IMR-90 (cell line): ENCODE data around the gene AKAP7. TPM values are rescaled to one million over a fixed set of nuclear protein-coding genes. Genes with fewer than 3 reads are reported as not detected.

Source experiments
- ATAC-seq: fragments of 200-7000 bp; cut with Tn5 transposase; 2 replicates; pipeline ENCODE4 v1.9.1; 2020; ENCODE audit warnings: low read depth, mild to moderate bottlenecking, moderate library complexity
- BruUV-seq: library from RNA; stranded (reverse); fragments of 400-500 nt; replicated peaks from 2 replicates; lab custom pipeline; 2021; lab: Mats Ljungman, UMichigan
- CTCF ChIA-PET: fragments of 300-600 bp; formaldehyde crosslinking; extraction: SDS; loops from one replicate; lab custom pipeline; 2021; ENCODE audit warnings: antibody characterized with exemption; lab: Yijun Ruan, JAX
- POLR2A ChIA-PET: fragments of 300-600 bp; sonication (Branson Sonifier 250); formaldehyde crosslinking; loops from one replicate; lab custom pipeline; 2022; ENCODE audit warnings: antibody characterized with exemption; ENCODE audit not compliant: unreplicated experiment; lab: Charles Lee
- DNase-seq: peaks from one replicate; pipeline ENCODE4 v3.0.0; 2013
- H2AFZ ChIP-seq: replicated peaks from 2 replicates; pipeline ENCODE3; 2013; ENCODE audit warnings: low read length, mild to moderate bottlenecking; ENCODE audit not compliant: poor library complexity
- H2AK5ac ChIP-seq: 2 replicates; pipeline ENCODE4 v1.6.1; 2013; ENCODE audit warnings: low read depth, low read length, inconsistent platforms
- H2AK9ac ChIP-seq: replicated peaks from 2 replicates; pipeline ENCODE3; 2013; ENCODE audit warnings: mild to moderate bottlenecking, low read depth, low read length, moderate library complexity; ENCODE audit not compliant: poor library complexity
- H2BK120ac ChIP-seq: 2 replicates; pipeline ENCODE4 v1.6.1; 2013; ENCODE audit warnings: low read depth, low read length, inconsistent platforms
- H2BK15ac ChIP-seq: 3 replicates; pipeline ENCODE4 v1.6.1; 2013; ENCODE audit warnings: low read depth, low read length, inconsistent platforms
- H2BK20ac ChIP-seq: 2 replicates; pipeline ENCODE4 v1.6.1; 2013; ENCODE audit warnings: low read depth, mild to moderate bottlenecking, inconsistent platforms, low read length, moderate library complexity
- H2BK5ac ChIP-seq: 2 replicates; pipeline ENCODE4 v1.6.1; 2013; ENCODE audit warnings: mild to moderate bottlenecking, low read depth, low read length, inconsistent platforms; ENCODE audit not compliant: poor library complexity, severe bottlenecking
- H3K14ac ChIP-seq: replicated peaks from 2 replicates; pipeline ENCODE4 v1.6.1; 2013; ENCODE audit warnings: low read depth, low read length, inconsistent platforms
- H3K18ac ChIP-seq: 2 replicates; pipeline ENCODE4 v1.6.1; 2013; ENCODE audit warnings: low read depth, low read length, control low read depth
- H3K23ac ChIP-seq: 2 replicates; pipeline ENCODE4 v1.6.1; 2013; ENCODE audit warnings: low read depth, low read length, inconsistent platforms
- H3K27ac ChIP-seq: 2 replicates; pipeline ENCODE4 v1.5.1; 2013; ENCODE audit warnings: mild to moderate bottlenecking, control low read depth, low read length; ENCODE audit not compliant: insufficient read depth
- H3K27me3 ChIP-seq: 2 replicates; pipeline ENCODE4 v1.6.1; 2013; ENCODE audit warnings: low read length; ENCODE audit not compliant: control insufficient read depth, insufficient read depth
- H3K36me3 ChIP-seq: 2 replicates; pipeline ENCODE4 v1.6.1; 2013; ENCODE audit warnings: low read length, mixed read lengths; ENCODE audit not compliant: control insufficient read depth, insufficient read depth
- H3K4ac ChIP-seq: 2 replicates; pipeline ENCODE4 v1.6.1; 2013; ENCODE audit warnings: low read depth, low read length, inconsistent platforms
- H3K4me1 ChIP-seq: 2 replicates; pipeline ENCODE4 v1.6.1; 2013; ENCODE audit warnings: low read length, mixed read lengths; ENCODE audit not compliant: control insufficient read depth, insufficient read depth
- H3K4me2 ChIP-seq: 2 replicates; pipeline ENCODE4 v1.6.1; 2013; ENCODE audit warnings: low read depth, mild to moderate bottlenecking, control low read depth, low read length, moderate library complexity
- H3K4me3 ChIP-seq: 2 replicates; pipeline ENCODE4 v1.5.1; 2013; ENCODE audit warnings: low read depth, mild to moderate bottlenecking, control low read depth, low read length, moderate library complexity; ENCODE audit not compliant: insufficient read depth
- H3K56ac ChIP-seq: 2 replicates; pipeline ENCODE4 v1.6.1; 2013; ENCODE audit warnings: low read length, inconsistent platforms; ENCODE audit not compliant: insufficient read depth; ENCODE audit errors: extremely low read depth
- H3K79me1 ChIP-seq, 2 experiments: 2 replicates each; pipeline ENCODE4 v1.6.1; 2013; ENCODE audit warnings: low read length in 2 of 2, inconsistent platforms in 1 of 2, low read depth in 1 of 2
- H3K9ac ChIP-seq: 2 replicates; pipeline ENCODE4 v1.6.1; 2013; ENCODE audit warnings: low read depth, low read length, control low read depth
- H3K9me1 ChIP-seq: 2 replicates; pipeline ENCODE4 v1.6.1; 2013; ENCODE audit warnings: low read length, inconsistent platforms; ENCODE audit not compliant: insufficient read depth
- H3K9me3 ChIP-seq: 2 replicates; pipeline ENCODE4 v1.6.1; 2013; ENCODE audit warnings: low read length; ENCODE audit not compliant: control insufficient read depth, insufficient read depth
- H4K20me1 ChIP-seq: 2 replicates; pipeline ENCODE4 v1.6.1; 2013; ENCODE audit warnings: low read length, inconsistent platforms; ENCODE audit not compliant: insufficient read depth
- H4K5ac ChIP-seq: 2 replicates; pipeline ENCODE4 v1.6.1; 2013; ENCODE audit warnings: mild to moderate bottlenecking, low read depth, low read length, control low read depth
- H4K8ac ChIP-seq, 2 experiments: 2 replicates each; pipeline ENCODE4 v1.6.1; 2013; ENCODE audit warnings: low read depth in 2 of 2, low read length in 2 of 2, control low read depth in 1 of 2, inconsistent platforms in 1 of 2
- H4K91ac ChIP-seq: 2 replicates; pipeline ENCODE4 v1.6.1; 2013; ENCODE audit warnings: low read depth, low read length, inconsistent platforms; ENCODE audit not compliant: insufficient read depth
- FOS ChIP-seq: fragments of 150-350 bp; IDR thresholded peaks from 2 replicates; pipeline ENCODE4 v1.6.1; 2016; ENCODE audit warnings: low read depth, low read length
- MXI1 ChIP-seq: IDR thresholded peaks from 2 replicates; pipeline ENCODE4 v1.6.1; 2012; ENCODE audit warnings: low read depth, mild to moderate bottlenecking, low read length, moderate library complexity, borderline replicate concordance
- WGBS, 2 experiments: methylation state at CpG; one replicate each; pipeline versions ENCODE4 v1.1.5 to v1.1.7; 2013; ENCODE audit warnings: missing lambda C conversion rate in 2 of 2; ENCODE audit not compliant: insufficient read length in 1 of 2; ENCODE audit errors: extremely low coverage in 2 of 2; 5-methylcytosine and 5-hydroxymethylcytosine counted together
- dilution Hi-C: fragments of 300-500 bp; cut with HindIII; formaldehyde crosslinking; loops from one replicate; pipeline ENCODE4 v1.14.3; 2018; ENCODE audit warnings: low sequenced_read_pairs; ENCODE audit not compliant: unreplicated experiment
- in situ Hi-C: fragments of 300-500 bp; cut with MboI; formaldehyde crosslinking; loops from 3 replicates; pipeline ENCODE4 v1.14.3; 2019; ENCODE audit warnings: low sequenced_read_pairs, inconsistent platforms, mixed read lengths
- intact Hi-C: fragments of 100-400 bp; cut with micrococcal nuclease; formaldehyde crosslinking; loops from 2 replicates; pipeline ENCODE4 v1.10.0; 2022
- polyA plus RNA-seq, 3 experiments: library from polyadenylated mRNA; depleted of rRNA; stranded (reverse); fragments of >200 nt; gene quantifications; 2 replicates each; pipeline ENCODE4 v1.2.3, GENCODE V29; 2012; ENCODE audit warnings: low replicate concordance in 1 of 3
- total RNA-seq: library from RNA; depleted of rRNA; stranded (reverse); fragments of >200 nt; gene quantifications from 2 replicates; pipeline ENCODE4 v1.2.3, GENCODE V29; 2012

The AKAP7 gene
- total and polyA plus RNA-seq, 2 of the 4 experiments (the other 2 are of a cell fraction) = 0.54 to 1.1 TPM

DNA sequence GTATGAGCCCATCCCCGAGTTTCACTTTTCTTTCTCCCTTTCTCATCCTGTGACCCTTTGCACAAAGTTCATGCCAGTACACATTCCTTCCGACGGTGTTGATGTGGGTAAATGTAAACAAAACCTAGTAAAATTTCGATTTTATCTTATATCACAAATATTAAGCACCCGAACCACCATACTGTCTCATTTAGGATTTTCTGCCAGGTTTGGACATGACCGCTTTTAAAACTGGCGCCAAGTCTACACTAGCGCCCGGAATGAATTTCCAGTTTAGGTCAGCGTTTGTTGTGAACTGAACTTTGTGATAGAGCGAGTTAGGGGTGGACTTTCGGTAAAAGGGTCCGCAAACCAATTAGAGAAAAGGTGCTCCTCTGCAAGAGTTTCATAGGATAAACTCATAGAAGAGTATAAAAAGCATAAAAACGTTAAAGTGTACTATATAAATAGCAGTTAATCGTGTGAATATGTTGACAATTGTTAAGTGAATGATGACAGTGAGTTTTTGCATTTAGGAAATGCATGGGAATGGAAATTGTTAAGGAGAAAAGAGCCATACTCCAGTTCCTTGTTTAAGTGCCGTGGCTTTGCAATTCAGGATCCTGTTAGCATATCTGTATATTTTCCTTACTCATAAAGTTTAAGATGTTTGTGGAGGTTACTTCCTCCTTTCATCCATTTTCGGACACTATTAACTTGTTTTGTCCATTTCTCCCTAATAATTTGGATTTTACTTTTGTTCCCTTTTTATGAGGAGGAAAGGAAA is 937 bp downstream of the AKAP7 start:
- Histone ChIP-seq H2BK120ac (peak overlapping the region; percentile 25; the same call in 1 of the 2 replicates), H3K27me3 (no peaks in the 10 kb centered on the region), H4K5ac (peak overlapping the region; percentile 37; the same call in 1 of the 2 replicates), H3K56ac (peak overlapping the region; percentile 93; the same call in 1 of the 2 replicates), H3K9ac (peak overlapping the region; percentile 59), H3K36me3 (no peaks in the 10 kb centered on the region), H3K14ac (peak overlapping the region; percentile 10; the same call in 1 of the 2 replicates), H4K20me1 (no peaks in the 10 kb centered on the region), H2AK5ac (no peak overlapping the region), H3K4ac (peak overlapping the region; percentile 34; the same call in 1 of the 2 replicates), H3K9me1 (no peaks in the 10 kb centered on the region), H3K4me2 (peak overlapping the region; percentile 88), H2AFZ (peak overlapping the region; percentile 94), H3K23ac (peak overlapping the region; percentile 66; the same call in 1 of the 2 replicates), H3K9me3 (no peaks in the 10 kb centered on the region), H4K91ac (0 out of 2 replicates have a peak overlapping the region, but pooled peaks have one; percentile 31), H3K4me3 (peak overlapping the region; percentile 53), H3K4me1 (peaks cover 2% of the 10 kb centered on the region), H2AK9ac (peak overlapping the region; percentile 95), H3K18ac (no peak overlapping the region), H3K27ac (peak overlapping the region; percentile 75), H3K79me1 (peaks cover 3 to 16% of the 10 kb centered on the region in 2 experiments; a peak in 1 of 4 replicates), H2BK20ac (no peak overlapping the region; the same call in 1 of the 2 replicates), H2BK5ac (peak overlapping the region; percentile 27), H4K8ac (peak overlapping the region; percentile 3 to 50; a peak in 3 of 4 replicates), H2BK15ac (no peak overlapping the region)
- ATAC-seq (peak; percentile 18), DNase-seq (peak; percentile 40)
- ChIA-PET POLR2A (no interaction called here), CTCF (no interaction called here)
- intact Hi-C loops (no loop called here), in situ Hi-C loops (no loop called here), dilution Hi-C loops (no loop called here)
- no peak for TF ChIP-seq FOS
- TF ChIP-seq MXI1 = 0 out of 2 replicates have a peak, but pooled peaks have one; percentile 56
- WGBS, 2 experiments = 3% methylated on average over 5 of the region's 17 CpGs; no CpG with 5 or more reads in 1 of the 2 experiments
- no TSS peak for BruUV-seq
